HepG2 (cell line): Measurements from ENCODE around the gene LCLAT1. TPM values are rescaled to one million over a fixed set of nuclear protein-coding genes. Genes with fewer than 3 reads are reported as not detected.

Source experiments
- ATAC-seq: fragments of 200-7000 bp; cut with Tn5 transposase; 3 replicates; pipeline ENCODE4 v1.9.1; 2020; ENCODE audit warnings: mild to moderate bottlenecking, moderate library complexity
- BruUV-seq: library from RNA; stranded (reverse); fragments of 400-500 nt; replicated peaks from 2 replicates; lab custom pipeline; 2021; lab: Mats Ljungman, UMichigan
- CTCF ChIA-PET: fragments of 300-600 bp; formaldehyde crosslinking; extraction: SDS; loops from one replicate; lab custom pipeline; 2021; ENCODE audit warnings: low total read pairs, inconsistent platforms, low intra/inter-chr PET ratio; lab: Yijun Ruan, JAX
- POLR2A ChIA-PET: fragments of 350-600 bp; sonication (Branson Sonifier 250); formaldehyde crosslinking; loops from one replicate; lab custom pipeline; 2020; ENCODE audit warnings: antibody characterized with exemption, inconsistent platforms; lab: Yijun Ruan, JAX
- DNase-seq: peaks from one replicate; pipeline ENCODE4 v3.0.0-alpha.2; 2015; ENCODE audit warnings: low spot score
- FAIRE-seq: peaks from 3 replicates; lab custom pipeline; 2011; peaks lifted over from hg19 to GRCh38; lab: Jason Lieb, UNC
- H2AFZ ChIP-seq: one replicate; pipeline ENCODE4 v1.6.1; 2011; ENCODE audit warnings: low read length, inconsistent platforms
- H3K27ac ChIP-seq: fragments of 300-600 bp; 3 replicates; pipeline ENCODE4 v1.8.0; 2011; ENCODE audit warnings: mixed run types, mild to moderate bottlenecking, mixed read lengths, low read length, inconsistent platforms; ENCODE audit not compliant: insufficient read depth; ENCODE audit errors: extremely low read length
- H3K27me3 ChIP-seq, 2 experiments: fragments of 200-600 bp in 1 of 2; 2 replicates in 1 of 2; 3 replicates in 1 of 2; pipeline versions ENCODE4 v1.6.0 to v1.8.0; 2011; ENCODE audit warnings: low read length in 2 of 2, mild to moderate bottlenecking in 2 of 2, moderate library complexity in 2 of 2, inconsistent platforms in 1 of 2; ENCODE audit not compliant: insufficient read depth in 2 of 2, control insufficient read depth in 1 of 2
- H3K36me3 ChIP-seq, 2 experiments: fragments of 200-600 bp in 1 of 2; replicated peaks in 1 of 2; 2 replicates in 1 of 2; 3 replicates in 1 of 2; pipeline versions ENCODE4 v1.5.1 to v1.8.0; 2011; ENCODE audit warnings: low read length in 2 of 2, inconsistent platforms in 1 of 2; ENCODE audit not compliant: insufficient read depth in 2 of 2, control insufficient read depth in 1 of 2
- H3K4me1 ChIP-seq: 2 replicates; pipeline ENCODE4 v1.5.1; 2012; ENCODE audit warnings: low read length, inconsistent platforms; ENCODE audit not compliant: insufficient read depth
- H3K4me2 ChIP-seq: 2 replicates; pipeline ENCODE4 v1.6.0; 2011; ENCODE audit warnings: low read depth, low read length, inconsistent platforms
- H3K4me3 ChIP-seq, 3 experiments: fragments of 200-600 bp in 1 of 3; sonication (generic), shearing (Covaris generic) in 1 of 3; replicated peaks in 1 of 3; 2 replicates each; pipeline ENCODE4 v1.5.1; 2011 to 2016; ENCODE audit warnings: low read length in 3 of 3, inconsistent platforms in 2 of 3, low read depth in 2 of 3, mild to moderate bottlenecking in 2 of 3, control low read depth in 1 of 3, mixed read lengths in 1 of 3; ENCODE audit not compliant: insufficient read depth in 1 of 3
- H3K79me2 ChIP-seq: one replicate; pipeline ENCODE4 v1.6.1; 2011; ENCODE audit warnings: low read length, inconsistent platforms; ENCODE audit not compliant: insufficient read depth
- H3K9ac ChIP-seq: 2 replicates; pipeline ENCODE4 v1.6.0; 2011; ENCODE audit warnings: mild to moderate bottlenecking, low read depth, low read length, inconsistent platforms; ENCODE audit not compliant: insufficient read depth
- H3K9me3 ChIP-seq: 2 replicates; pipeline ENCODE4 v1.5.1; 2012; ENCODE audit warnings: mild to moderate bottlenecking, low read length
- H4K20me1 ChIP-seq: 2 replicates; pipeline ENCODE4 v1.6.0; 2011; ENCODE audit warnings: inconsistent platforms, mild to moderate bottlenecking, low read length, moderate library complexity; ENCODE audit not compliant: insufficient read depth
- BCL3 ChIP-seq: sonication (generic); formaldehyde crosslinking; IDR thresholded peaks from 2 replicates; pipeline ENCODE4 v1.5.1; 2020; ENCODE audit warnings: mild to moderate bottlenecking, missing genetic modification reagents, moderate library complexity
- CREBL2 ChIP-seq: sonication (generic); formaldehyde crosslinking; IDR thresholded peaks from 2 replicates; pipeline ENCODE4 v1.8.1; 2023; ENCODE audit warnings: missing genetic modification reagents, mild to moderate bottlenecking, borderline replicate concordance
- GPBP1L1 ChIP-seq: sonication (generic); formaldehyde crosslinking; IDR thresholded peaks from 2 replicates; pipeline ENCODE4 v1.5.0; 2020; ENCODE audit warnings: mild to moderate bottlenecking, missing genetic modification reagents
- IRF9 ChIP-seq: sonication (generic); formaldehyde crosslinking; IDR thresholded peaks from 2 replicates; pipeline ENCODE4 v1.8.0; 2022; ENCODE audit warnings: missing genetic modification reagents, mild to moderate bottlenecking, borderline replicate concordance
- NPAS2 ChIP-seq: sonication (generic); formaldehyde crosslinking; IDR thresholded peaks from 2 replicates; pipeline ENCODE4 v1.8.0; 2022; ENCODE audit warnings: mild to moderate bottlenecking, missing genetic modification reagents, borderline replicate concordance
- PRPF4 ChIP-seq: fragments of 200-400 bp; formaldehyde crosslinking; IDR thresholded peaks from 2 replicates; pipeline ENCODE4 v1.6.1; 2016; ENCODE audit warnings: low read length, low read depth; ENCODE audit not compliant: poor library complexity, severe bottlenecking
- RAD21 ChIP-seq: fragments of 450-650 bp; formaldehyde crosslinking; IDR thresholded peaks from 2 replicates; pipeline ENCODE4 v1.5.0; 2020; ENCODE audit warnings: mild to moderate bottlenecking
- SP140L ChIP-seq: sonication (generic); formaldehyde crosslinking; IDR thresholded peaks from 2 replicates; pipeline ENCODE4 v1.4.0; 2020; ENCODE audit warnings: missing genetic modification reagents, borderline replicate concordance
- ZBTB44 ChIP-seq: sonication (generic); formaldehyde crosslinking; IDR thresholded peaks from 2 replicates; pipeline ENCODE4 v1.4.0; 2020; ENCODE audit warnings: missing genetic modification reagents
- ZFP91 ChIP-seq: sonication (generic); formaldehyde crosslinking; IDR thresholded peaks from 2 replicates; pipeline ENCODE4 v1.9.0; 2022; ENCODE audit warnings: missing genetic modification reagents, mild to moderate bottlenecking, borderline replicate concordance
- ZNF367 ChIP-seq: sonication (generic); formaldehyde crosslinking; IDR thresholded peaks from 2 replicates; pipeline ENCODE4 v1.4.0; 2020; ENCODE audit warnings: missing genetic modification reagents, borderline replicate concordance
- ZNF512 ChIP-seq: sonication (generic); formaldehyde crosslinking; IDR thresholded peaks from 2 replicates; pipeline ENCODE4 v1.4.0; 2020; ENCODE audit warnings: mild to moderate bottlenecking, missing genetic modification reagents
- ZNF605 ChIP-seq: sonication (generic); formaldehyde crosslinking; IDR thresholded peaks from 2 replicates; pipeline ENCODE4 v1.8.0; 2022; ENCODE audit warnings: mild to moderate bottlenecking, missing genetic modification reagents
- ZNF615 ChIP-seq: sonication (generic); formaldehyde crosslinking; IDR thresholded peaks from 2 replicates; pipeline ENCODE4 v1.5.0; 2020; ENCODE audit warnings: mild to moderate bottlenecking, missing genetic modification reagents, borderline replicate concordance
- WGBS: methylation state at CpG from one replicate; pipeline ENCODE4 v1.1.6; 2017; ENCODE audit warnings: low lambda C conversion rate; 5-methylcytosine and 5-hydroxymethylcytosine counted together
- in situ Hi-C: cut with HindIII; loops from 2 replicates; pipeline ENCODE4 v1.10.0; 2017; ENCODE audit warnings: low pct_unique_long_range_greater_than_20kb; ENCODE audit not compliant: extremely low pct_ligation_motif_present
- intact Hi-C: fragments of 100-400 bp; cut with micrococcal nuclease; formaldehyde crosslinking; loops from one replicate; pipeline ENCODE4 v1.10.0; 2022; ENCODE audit not compliant: unreplicated experiment
- polyA plus RNA-seq, 8 experiments: library from polyadenylated mRNA; depleted of rRNA in 3 of 8; stranded (reverse) in 7 of 8; unstranded in 1 of 8; fragments of >200 nt; fragmentation: Illumina TruSeq in 4 of 8; extraction: Trizol in 4 of 8; gene quantifications; 2 replicates each; pipeline versions ENCODE4 v1.2.1 to v1.2.3, GENCODE V29; 2011 to 2016; ENCODE audit warnings: low read depth in 4 of 8, missing spikeins in 1 of 8, mixed read lengths in 1 of 8; ENCODE audit not compliant: insufficient read depth in 1 of 8
- total RNA-seq, 5 experiments: library from RNA; depleted of rRNA; stranded (reverse); fragments of >200 nt; fragmentation: Illumina TruSeq; extraction: Trizol; gene quantifications; 2 replicates each; pipeline ENCODE4 v1.2.3, GENCODE V29; 2016; ENCODE audit warnings: low read depth in 1 of 5

LCLAT1 gene
- total and polyA plus RNA-seq, 2 of the 13 experiments (the other 11 are each of a cell fraction or from before 2014, with no cell fraction given), result 18.0 to 28.0 TPM

GRCh38 chr2:30679426-30680088 is 232.5 kb downstream of the LCLAT1 start:
- Histone ChIP-seq H3K27ac (no peak overlapping the region), H4K20me1 (no peaks in the 10 kb centered on the region), H3K4me3 (no peak overlapping the region), H3K4me1 (no peaks in the 10 kb centered on the region), H3K79me2 (no peaks in the 10 kb centered on the region), H3K9me3 (no peaks in the 10 kb centered on the region), H3K9ac (no peak overlapping the region), H2AFZ (no peak overlapping the region), H3K4me2 (no peak overlapping the region), H3K36me3 (no peaks in the 10 kb centered on the region), H3K27me3 (peaks cover 0 to 22% of the 10 kb centered on the region in 2 experiments; a peak in 4 of 5 replicates)
- in situ Hi-C loops (loop anchor here (10.0 kb wide), 1 partner anchor 245 kb away; no protein-coding TSS in a partner anchor), intact Hi-C loops (loop anchor here (5.0 to 10.0 kb wide), 2 partner anchors 117 to 245 kb away; no protein-coding TSS in a partner anchor)
- CTCF ChIA-PET, result no interaction called here
- ATAC-seq, result no peak
- DNase-seq, result no peak
- no TSS peak for BruUV-seq
- POLR2A ChIA-PET, result no interaction called here
- FAIRE-seq, result no peak
- 28% methylated on average over 12 of the region's 12 CpGs for WGBS
- TF ChIP-seq PRPF4 (no peak), IRF9 (CRISPR knock-in tag) (no peak), ZNF615 (CRISPR knock-in tag) (no peak), CREBL2 (CRISPR knock-in tag) (no peak), SP140L (CRISPR knock-in tag) (no peak), BCL3 (CRISPR knock-in tag) (no peak), ZNF367 (no peak), NPAS2 (CRISPR knock-in tag) (no peak), ZNF512 (no peak), RAD21 (CRISPR knock-in tag) (no peak), ZNF605 (CRISPR knock-in tag) (no peak), ZFP91 (CRISPR knock-in tag) (no peak), GPBP1L1 (no peak), ZBTB44 (CRISPR knock-in tag) (no peak)
